CD4-positive, CD25-positive, alpha-beta regulatory T cell (primary cell): Measurements from ENCODE around the gene TRIM16. TPM values are rescaled to one million over a fixed set of nuclear protein-coding genes. Genes with fewer than 3 reads are reported as not detected.
"Not testable (repeated sequence)": the region's sequence is repeated elsewhere in the genome, so short reads cannot be mapped to it uniquely, and the experiment has no call there.

Source experiments
- ATAC-seq, 2 donors: fragments of 150-1000 bp; cut with Tn5 transposase; one replicate each; pipeline ENCODE4 v1.10.0; 2021; ENCODE audit warnings: low read depth in 2 of 2, moderate number of reproducible peaks in 2 of 2, moderate library complexity in 1 of 2
- DNase-seq, 3 donors: peaks; one replicate each; pipeline versions ENCODE4 v3.0.0 to v3.0.0-alpha.2; 2012 to 2022; ENCODE audit warnings: mixed read lengths in 1 of 3
- H3K27ac ChIP-seq: one replicate; pipeline ENCODE4 v1.7.0; 2013; ENCODE audit warnings: mild to moderate bottlenecking, low read length; ENCODE audit not compliant: insufficient read depth, poor library complexity, severe bottlenecking
- H3K27me3 ChIP-seq: one replicate; pipeline ENCODE4 v1.7.0; 2013; ENCODE audit warnings: low read length; ENCODE audit not compliant: control insufficient read depth, insufficient read depth
- H3K36me3 ChIP-seq: one replicate; pipeline ENCODE4 v1.7.0; 2013; ENCODE audit warnings: mild to moderate bottlenecking, low read length, moderate library complexity; ENCODE audit not compliant: control insufficient read depth, insufficient read depth
- H3K4me1 ChIP-seq: 2 replicates; pipeline ENCODE4 v1.7.0; 2013; ENCODE audit warnings: mild to moderate bottlenecking, low read length; ENCODE audit not compliant: insufficient read depth, control insufficient read depth, poor library complexity, severe bottlenecking
- H3K4me3 ChIP-seq: one replicate; pipeline ENCODE4 v1.7.0; 2013; ENCODE audit warnings: low read depth, mild to moderate bottlenecking, low read length, moderate library complexity
- H3K9me3 ChIP-seq, 2 experiments: 1 replicate in 1 of 2; 2 replicates in 1 of 2; pipeline ENCODE4 v1.7.0; 2013; ENCODE audit warnings: low read length in 2 of 2, mild to moderate bottlenecking in 1 of 2, moderate library complexity in 1 of 2; ENCODE audit not compliant: control insufficient read depth in 2 of 2
- H3K27ac Mint-ChIP-seq, 3 donors: one replicate each; pipeline ENCODE4 v1.8.0; 2020 to 2022; ENCODE audit warnings: mild to moderate bottlenecking in 3 of 3, mixed read lengths in 3 of 3, moderate library complexity in 2 of 3
- H3K27me3 Mint-ChIP-seq: one replicate; pipeline ENCODE4 v1.8.0; 2022; ENCODE audit warnings: mild to moderate bottlenecking, mixed read lengths
- H3K36me3 Mint-ChIP-seq: one replicate; pipeline ENCODE4 v1.8.0; 2020; ENCODE audit warnings: mixed read lengths
- H3K4me1 Mint-ChIP-seq, 4 donors: one replicate each; pipeline ENCODE4 v1.8.0; 2020 to 2022; ENCODE audit warnings: mixed read lengths in 4 of 4, mild to moderate bottlenecking in 1 of 4
- H3K4me3 Mint-ChIP-seq, 4 donors: one replicate each; pipeline ENCODE4 v1.8.0; 2020 to 2022; ENCODE audit warnings: mild to moderate bottlenecking in 4 of 4, mixed read lengths in 4 of 4, moderate library complexity in 3 of 4
- H3K9me3 Mint-ChIP-seq, 7 donors: one replicate each; pipeline ENCODE4 v1.8.0; 2020 to 2022; ENCODE audit warnings: mixed read lengths in 7 of 7, mild to moderate bottlenecking in 3 of 7, moderate library complexity in 2 of 7
- polyA plus RNA-seq, 4 donors: library from polyadenylated mRNA; unstranded; fragments of 300-500 nt; fragmentation: Illumina TruSeq; gene quantifications; one replicate each; pipeline ENCODE4 v1.2.3, GENCODE V29; 2021
- total RNA-seq: library from RNA; stranded (reverse); gene quantifications from one replicate; pipeline ENCODE4 v1.2.3, GENCODE V29; 2022

The TRIM16 gene
- total and polyA plus RNA-seq, 5 donors from 2014 or later = 27.3 to 66.8 (median 52.2) TPM

- H3K4me1 Mint-ChIP-seq, H3K27me3 Mint-ChIP-seq, H3K4me3 Mint-ChIP-seq, H3K4me1 ChIP-seq, H3K27me3 ChIP-seq, ATAC-seq, DNase-seq, H3K36me3 Mint-ChIP-seq, H3K27ac ChIP-seq, H3K9me3 ChIP-seq, H3K27ac Mint-ChIP-seq, H3K9me3 Mint-ChIP-seq, H3K4me3 ChIP-seq, H3K36me3 ChIP-seq: not testable (repeated sequence)
These were observed 60.4 kb downstream of the TRIM16 start for GRCh38 chr17:15623661-15624209.

- DNase-seq, H3K27ac Mint-ChIP-seq, H3K4me1 ChIP-seq, H3K4me3 ChIP-seq, H3K27me3 Mint-ChIP-seq, H3K27me3 ChIP-seq, H3K9me3 ChIP-seq, H3K36me3 Mint-ChIP-seq, ATAC-seq, H3K4me1 Mint-ChIP-seq, H3K27ac ChIP-seq, H3K4me3 Mint-ChIP-seq, H3K36me3 ChIP-seq, H3K9me3 Mint-ChIP-seq: not testable (repeated sequence)
These were observed 60.9 kb downstream of the TRIM16 start for GRCh38 chr17:15623255-15623654.

GRCh38 chr17:15622124-15622523 is 62.0 kb downstream of the TRIM16 start:
- H3K9me3 ChIP-seq, H3K27me3 Mint-ChIP-seq, ATAC-seq, H3K27ac ChIP-seq, H3K27ac Mint-ChIP-seq, H3K4me3 Mint-ChIP-seq, DNase-seq, H3K36me3 Mint-ChIP-seq, H3K4me1 ChIP-seq, H3K27me3 ChIP-seq, H3K4me1 Mint-ChIP-seq, H3K4me3 ChIP-seq, H3K9me3 Mint-ChIP-seq, H3K36me3 ChIP-seq: not testable (repeated sequence)

GRCh38 chr17:15619331-15620058 is 64.6 kb downstream of the TRIM16 start, which contains the start of gene FBXW10B:
Gene FBXW10B (minus strand): TSS chr17:15619704. CDS start chr17:15619512, 192 bp downstream.
- not testable (repeated sequence) for H3K4me3 Mint-ChIP-seq, H3K27me3 ChIP-seq, H3K36me3 ChIP-seq, H3K4me1 ChIP-seq, H3K4me3 ChIP-seq, H3K9me3 ChIP-seq, H3K9me3 Mint-ChIP-seq, H3K36me3 Mint-ChIP-seq, H3K27ac Mint-ChIP-seq, DNase-seq, ATAC-seq, H3K4me1 Mint-ChIP-seq, H3K27me3 Mint-ChIP-seq, H3K27ac ChIP-seq

GRCh38 chr17:15616828-15617227 is 67.3 kb downstream of the TRIM16 start:
- H3K4me3 ChIP-seq, H3K27ac ChIP-seq, DNase-seq, H3K27me3 Mint-ChIP-seq, ATAC-seq, H3K4me1 ChIP-seq, H3K36me3 ChIP-seq, H3K27me3 ChIP-seq, H3K4me3 Mint-ChIP-seq, H3K4me1 Mint-ChIP-seq, H3K36me3 Mint-ChIP-seq, H3K9me3 ChIP-seq, H3K27ac Mint-ChIP-seq, H3K9me3 Mint-ChIP-seq: not testable (repeated sequence)

- not testable (repeated sequence) for H3K27me3 Mint-ChIP-seq, H3K36me3 Mint-ChIP-seq, H3K9me3 Mint-ChIP-seq, H3K9me3 ChIP-seq, H3K27ac Mint-ChIP-seq, H3K27ac ChIP-seq, H3K4me1 ChIP-seq, H3K4me1 Mint-ChIP-seq, H3K27me3 ChIP-seq, ATAC-seq, H3K4me3 ChIP-seq, H3K36me3 ChIP-seq, DNase-seq, H3K4me3 Mint-ChIP-seq
These were observed 68.3 kb downstream of the TRIM16 start for GRCh38 chr17:15615850-15616249.

- H3K36me3 ChIP-seq, ATAC-seq, DNase-seq, H3K4me1 ChIP-seq, H3K27me3 ChIP-seq, H3K36me3 Mint-ChIP-seq, H3K27me3 Mint-ChIP-seq, H3K27ac ChIP-seq, H3K4me1 Mint-ChIP-seq, H3K9me3 Mint-ChIP-seq, H3K4me3 Mint-ChIP-seq, H3K9me3 ChIP-seq, H3K4me3 ChIP-seq: not testable (repeated sequence)
- peak overlapping the region in 1 of 3 donors; percentile 78 for H3K27ac Mint-ChIP-seq
These were observed 71.0 kb downstream of the TRIM16 start for GRCh38 chr17:15613111-15613510.

GRCh38 chr17:15592960-15593359 is 91.2 kb downstream of the TRIM16 start:
- H3K4me1 ChIP-seq = peaks cover 28% of the 10 kb centered on the region
- H3K4me1 Mint-ChIP-seq = peaks cover 9 to 49% (median 25%) of the 10 kb centered on the region in 4 donors
- H3K36me3 Mint-ChIP-seq, H3K27me3 Mint-ChIP-seq, H3K27ac ChIP-seq, H3K27me3 ChIP-seq, H3K9me3 ChIP-seq, H3K36me3 ChIP-seq, H3K9me3 Mint-ChIP-seq: not testable (repeated sequence)
- peak overlapping the region; percentile 31 to 58 (median 32) for H3K27ac Mint-ChIP-seq
- peak in 1 of 2 donors; percentile 30 for ATAC-seq
- H3K4me3 ChIP-seq = peak overlapping the region; percentile 7
- H3K4me3 Mint-ChIP-seq = peak overlapping the region in 3 of 4 donors; percentile 15 to 66 (median 35)
- DNase-seq = peak in 1 of 3 donors; percentile 8
